PC-3 (cell line): ENCODE data around the gene SMARCAL1. TPM values are rescaled to one million over a fixed set of nuclear protein-coding genes. Genes with fewer than 3 reads are reported as not detected.

Source experiments
- ATAC-seq: fragments of 200-7000 bp; cut with Tn5 transposase; 2 replicates; pipeline ENCODE4 v1.9.1; 2020; ENCODE audit warnings: mild to moderate bottlenecking, moderate library complexity
- BruUV-seq: library from RNA; stranded (reverse); fragments of 400-500 nt; replicated peaks from 2 replicates; lab custom pipeline; 2021; lab: Mats Ljungman, UMichigan
- CTCF ChIA-PET: fragments of 300-600 bp; sonication (Branson Sonifier 250); formaldehyde crosslinking; loops from one replicate; lab custom pipeline; 2022; ENCODE audit warnings: antibody characterized with exemption; lab: Charles Lee
- POLR2A ChIA-PET: fragments of 300-600 bp; sonication (Branson Sonifier 250); formaldehyde crosslinking; loops from one replicate; lab custom pipeline; 2022; ENCODE audit warnings: antibody characterized with exemption; ENCODE audit not compliant: unreplicated experiment; lab: Charles Lee
- DNase-seq: peaks from one replicate; pipeline ENCODE4 v3.0.0-alpha.2; 2015
- H2AFZ ChIP-seq: fragments of 300-600 bp; sonication (generic); 2 replicates; pipeline ENCODE4 v1.6.0; 2016; ENCODE audit warnings: antibody characterized with exemption, low read length
- H3F3A ChIP-seq: fragments of 300-600 bp; sonication (generic); one replicate; pipeline ENCODE4 v1.6.0; 2017; ENCODE audit warnings: antibody characterized with exemption, low read length, control low read depth, mild to moderate bottlenecking; ENCODE audit not compliant: unreplicated experiment
- H3K27ac ChIP-seq: fragments of 300-600 bp; sonication (generic); 2 replicates; pipeline ENCODE4 v1.5.1; 2016; ENCODE audit warnings: mild to moderate bottlenecking, low read length
- H3K27me3 ChIP-seq: fragments of 300-600 bp; sonication (generic); 2 replicates; pipeline ENCODE4 v1.6.1; 2016; ENCODE audit warnings: low read length, mixed read lengths
- H3K36me3 ChIP-seq: fragments of 300-600 bp; sonication (generic); 2 replicates; pipeline ENCODE4 v1.6.1; 2016; ENCODE audit warnings: low read depth, mixed run types, low read length, mixed read lengths
- H3K4me1 ChIP-seq: fragments of 300-600 bp; sonication (generic); 2 replicates; pipeline ENCODE4 v1.5.1; 2016; ENCODE audit warnings: low read length; ENCODE audit not compliant: insufficient read depth
- H3K4me2 ChIP-seq: fragments of 300-600 bp; sonication (generic); 2 replicates; pipeline ENCODE4 v1.6.0; 2016; ENCODE audit warnings: low read length
- H3K4me3 ChIP-seq: fragments of 300-600 bp; sonication (generic); 2 replicates; pipeline ENCODE4 v1.5.1; 2016; ENCODE audit warnings: mild to moderate bottlenecking, low read length, mixed read lengths
- H3K79me2 ChIP-seq: fragments of 300-600 bp; sonication (generic); 2 replicates; pipeline ENCODE4 v1.6.1; 2017; ENCODE audit warnings: low read length, mixed read lengths
- H3K9ac ChIP-seq: fragments of 300-600 bp; sonication (generic); 2 replicates; pipeline ENCODE4 v1.6.0; 2016; ENCODE audit warnings: mild to moderate bottlenecking, low read length
- H3K9me2 ChIP-seq: fragments of 300-600 bp; sonication (generic); replicated peaks from 2 replicates; pipeline ENCODE4 v1.6.1; 2016; ENCODE audit warnings: mixed run types, low read length, mixed read lengths
- H3K9me3 ChIP-seq: fragments of 300-600 bp; sonication (generic); 2 replicates; pipeline ENCODE4 v1.6.1; 2016; ENCODE audit warnings: low read length, mixed read lengths
- H4K20me1 ChIP-seq: fragments of 300-600 bp; sonication (generic); 2 replicates; pipeline ENCODE4 v1.6.1; 2016; ENCODE audit warnings: low read length, mixed read lengths
- CTCF ChIP-seq: fragments of 300-600 bp; sonication (generic); conservative IDR thresholded peaks from 2 replicates; pipeline ENCODE4 v1.5.1; 2017; ENCODE audit warnings: antibody characterized with exemption, low read depth, mild to moderate bottlenecking, low read length
- EZH2 ChIP-seq: fragments of 300-600 bp; sonication (generic); IDR thresholded peaks from one replicate; pipeline ENCODE4 v1.6.1; 2017; ENCODE audit warnings: antibody characterized with exemption, mild to moderate bottlenecking, low read length; ENCODE audit not compliant: unreplicated experiment
- EZH2phosphoT487 ChIP-seq: fragments of 300-600 bp; sonication (generic); IDR thresholded peaks from 2 replicates; pipeline ENCODE4 v1.6.1; 2018; ENCODE audit warnings: mild to moderate bottlenecking, antibody characterized with exemption, low read length, borderline replicate concordance
- intact Hi-C: fragments of 100-400 bp; cut with micrococcal nuclease; formaldehyde crosslinking; loops from 2 replicates; pipeline ENCODE4 v1.9.0; 2023
- total RNA-seq: library from RNA; depleted of rRNA; stranded (reverse); fragments of >200 nt; gene quantifications from 2 replicates; pipeline ENCODE4 v1.2.3, GENCODE V29; 2014

SMARCAL1 gene
- total RNA-seq, 1 experiment from 2014 or later: 8.3 TPM

DNA sequence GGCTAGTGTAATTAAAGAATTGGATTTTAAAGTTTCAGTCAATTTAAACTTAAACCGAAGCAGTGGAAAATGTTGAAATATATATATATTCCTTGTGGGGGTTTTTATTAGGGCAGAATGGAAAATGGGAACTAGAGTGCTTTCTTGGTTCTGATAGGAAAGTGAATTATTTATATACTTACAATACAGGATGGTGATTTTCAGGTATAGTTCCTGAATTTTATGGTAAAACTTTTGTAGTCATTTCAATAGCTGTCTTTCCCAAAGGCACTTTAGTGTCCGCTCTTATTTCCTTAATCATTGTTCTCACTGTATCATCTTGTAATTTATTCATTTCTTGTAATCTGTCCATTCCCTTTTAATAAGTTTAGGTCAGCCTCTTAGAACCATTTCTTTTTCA, 88.3 kb downstream of the SMARCAL1 start:
- ChIA-PET CTCF (no interaction called here), POLR2A (no interaction called here)
- no peaks in the 10 kb centered on the region for H3K9me2 ChIP-seq
- H3F3A ChIP-seq: no peaks in the 10 kb centered on the region
- peaks cover 56% of the 10 kb centered on the region for H3K36me3 ChIP-seq
- TF ChIP-seq EZH2phosphoT487: no peak
- TF ChIP-seq CTCF: no peak
- no peaks in the 10 kb centered on the region for H3K27me3 ChIP-seq
- no peak overlapping the region for H3K27ac ChIP-seq
- peak overlapping the region; percentile 83 for H3K4me3 ChIP-seq
- intact Hi-C loops: no loop called here
- H4K20me1 ChIP-seq: peaks cover 55% of the 10 kb centered on the region
- peaks cover 52% of the 10 kb centered on the region for H3K79me2 ChIP-seq
- ATAC-seq (no peak), DNase-seq (no peak)
- peak overlapping the region; percentile 99 for H3K9ac ChIP-seq
- peaks cover 33% of the 10 kb centered on the region for H3K4me1 ChIP-seq
- H3K4me2 ChIP-seq: peak overlapping the region; percentile 97
- no peak overlapping the region for H2AFZ ChIP-seq
- BruUV-seq: no TSS peak
- no peaks in the 10 kb centered on the region for H3K9me3 ChIP-seq

GRCh38 chr2:216501854-216502253, 89.6 kb downstream of the SMARCAL1 start:
- no peaks in the 10 kb centered on the region for H3F3A ChIP-seq
- no peak overlapping the region for H3K4me3 ChIP-seq
- no peak overlapping the region for H3K27ac ChIP-seq
- H3K4me1 ChIP-seq: peaks cover 28% of the 10 kb centered on the region
- intact Hi-C loops: no loop called here
- H3K9ac ChIP-seq: no peak overlapping the region
- CTCF ChIA-PET: no interaction called here
- no TSS peak for BruUV-seq
- H3K79me2 ChIP-seq: peaks cover 52% of the 10 kb centered on the region
- no peak overlapping the region for H3K4me2 ChIP-seq
- no peaks in the 10 kb centered on the region for H3K9me2 ChIP-seq
- no peaks in the 10 kb centered on the region for H3K27me3 ChIP-seq
- DNase-seq: no peak
- H3K9me3 ChIP-seq: no peaks in the 10 kb centered on the region
- peaks cover 55% of the 10 kb centered on the region for H4K20me1 ChIP-seq
- no peak for ATAC-seq
- POLR2A ChIA-PET: no interaction called here
- H2AFZ ChIP-seq: no peak overlapping the region
- peaks cover 63% of the 10 kb centered on the region for H3K36me3 ChIP-seq
- TF ChIP-seq EZH2: no peak
- TF ChIP-seq EZH2phosphoT487: no peak
- no peak for TF ChIP-seq CTCF

DNA sequence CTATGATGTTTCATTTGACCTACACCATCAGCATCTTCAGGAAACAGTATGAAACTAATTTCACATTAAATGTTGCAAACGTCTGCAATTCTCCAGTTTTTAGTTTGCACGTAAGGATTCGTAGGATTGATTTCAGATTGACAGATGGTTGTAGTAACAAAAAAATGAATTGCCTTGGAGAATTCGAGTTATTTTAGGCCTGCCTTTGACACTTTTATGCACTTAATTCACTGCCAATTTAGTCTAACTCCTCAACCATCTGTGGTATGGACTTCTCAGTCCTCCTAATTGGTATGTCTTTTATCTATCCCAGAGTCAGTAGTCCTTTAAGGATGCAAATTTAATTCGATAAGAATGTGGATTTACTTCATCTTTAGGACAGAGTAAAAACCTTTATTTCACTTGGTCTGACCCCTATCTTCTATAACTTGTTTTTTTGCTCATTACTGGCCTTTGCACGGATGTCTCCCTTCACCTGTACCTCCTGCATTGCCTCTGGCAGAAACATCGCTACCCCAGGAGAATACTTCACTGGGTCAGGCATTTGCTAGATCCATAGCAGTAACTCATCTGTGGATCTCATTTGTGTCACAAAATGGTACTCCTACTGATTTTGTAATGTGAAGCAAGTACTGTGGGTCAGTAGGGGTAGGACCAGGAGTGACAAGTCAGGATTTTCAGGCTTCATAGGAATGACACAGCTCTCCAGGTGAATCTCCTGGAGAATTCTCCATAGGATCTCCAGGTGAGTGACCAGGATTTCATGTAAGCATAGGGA, 90.3 kb downstream of the SMARCAL1 start:
- Histone ChIP-seq H3K4me2 (no peak overlapping the region), H2AFZ (no peak overlapping the region), H3F3A (no peaks in the 10 kb centered on the region), H3K27me3 (no peaks in the 10 kb centered on the region), H3K36me3 (peaks cover 63% of the 10 kb centered on the region), H4K20me1 (peaks cover 55% of the 10 kb centered on the region), H3K27ac (no peak overlapping the region), H3K79me2 (peaks cover 52% of the 10 kb centered on the region), H3K9me3 (no peaks in the 10 kb centered on the region), H3K9ac (no peak overlapping the region), H3K4me1 (peaks cover 28% of the 10 kb centered on the region), H3K4me3 (no peak overlapping the region), H3K9me2 (no peaks in the 10 kb centered on the region)
- no peak for ATAC-seq
- no peak for DNase-seq
- TF ChIP-seq EZH2 (no peak), CTCF (no peak), EZH2phosphoT487 (no peak)
- CTCF ChIA-PET: no interaction called here
- POLR2A ChIA-PET: no interaction called here
- intact Hi-C loops: no loop called here
- BruUV-seq: no TSS peak
